NCI-H82 treated with DMSO at 0.1 percent for 48 hours (cell line): ENCODE results near the gene TSKS.
A peak's percentile ranks its signal among the peaks of the same experiment; 100 is the strongest.
"Not testable (repeated sequence)": the region's sequence is repeated elsewhere in the genome, so short reads cannot be mapped to it uniquely, and the experiment has no call there.

ENCODE experiments used
- DNase-seq: peaks from one replicate; lab custom pipeline; 2025; ENCODE audit not compliant: unreplicated experiment; lab: John Stamatoyannopoulos, UW

TSKS gene

GRCh38 chr19:49727217-49728030, 35.7 kb downstream of the TSKS start:
- peak; percentile 35 for DNase-seq

DNA sequence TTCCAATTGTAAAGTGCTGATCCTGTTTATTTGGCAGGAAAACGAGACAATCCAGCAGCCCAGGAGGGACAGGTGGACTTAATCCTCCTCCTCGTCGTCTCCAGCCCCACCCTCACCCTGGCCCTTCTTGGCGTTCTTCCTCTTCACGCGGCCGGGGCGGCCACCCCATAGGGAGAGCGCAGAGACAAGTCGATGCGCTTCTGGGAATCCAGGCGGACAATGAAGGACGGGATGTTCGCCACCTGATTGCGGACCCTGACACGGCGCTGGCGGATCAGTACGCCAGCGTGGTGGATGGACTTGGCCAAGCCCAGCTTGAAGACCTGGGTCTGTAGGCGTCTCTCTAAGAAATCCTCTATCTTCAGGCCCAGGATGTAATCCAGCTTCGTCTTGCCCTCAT, 43.7 kb downstream of the TSKS start:
- not testable (repeated sequence) for DNase-seq

DNA sequence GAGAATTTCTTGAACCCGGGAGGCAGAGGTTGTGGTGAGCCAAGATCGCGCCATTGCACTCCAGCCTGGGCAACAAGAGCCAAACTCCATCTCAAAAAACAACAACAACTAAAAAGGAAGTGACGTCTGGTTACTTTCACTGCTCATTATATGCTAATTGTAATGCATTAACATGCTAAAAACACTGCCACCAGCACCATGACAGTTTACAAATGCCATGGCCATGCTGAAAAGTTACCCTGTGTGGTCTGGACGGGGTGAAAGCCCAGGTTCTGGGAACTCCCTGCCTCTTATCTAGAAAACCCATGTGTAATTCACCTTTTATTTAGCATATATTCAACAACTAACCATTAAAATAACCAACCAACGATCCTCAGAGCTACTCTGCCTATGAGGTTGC, 44.1 kb downstream of the TSKS start:
- no peak for DNase-seq

DNA sequence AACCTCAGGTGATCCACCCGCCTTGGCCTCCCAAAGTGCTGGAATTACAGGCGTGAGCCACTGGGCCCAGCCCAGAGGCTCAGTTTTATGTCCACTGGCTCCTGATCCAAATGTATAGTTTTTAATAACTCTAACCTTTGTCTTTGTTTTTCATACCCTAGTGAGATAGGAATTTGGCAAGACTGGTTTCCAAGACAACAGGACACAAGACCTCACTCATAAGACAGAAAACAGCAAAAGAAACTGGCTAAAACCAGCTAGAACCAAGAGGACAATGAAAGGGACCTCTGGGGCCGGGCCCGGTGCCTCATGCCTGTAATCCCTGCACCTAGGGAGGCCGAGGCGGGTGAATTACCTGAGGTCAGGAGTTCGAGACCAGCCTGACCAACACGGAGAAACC, 44.6 kb downstream of the TSKS start:
- DNase-seq = no peak

DNA sequence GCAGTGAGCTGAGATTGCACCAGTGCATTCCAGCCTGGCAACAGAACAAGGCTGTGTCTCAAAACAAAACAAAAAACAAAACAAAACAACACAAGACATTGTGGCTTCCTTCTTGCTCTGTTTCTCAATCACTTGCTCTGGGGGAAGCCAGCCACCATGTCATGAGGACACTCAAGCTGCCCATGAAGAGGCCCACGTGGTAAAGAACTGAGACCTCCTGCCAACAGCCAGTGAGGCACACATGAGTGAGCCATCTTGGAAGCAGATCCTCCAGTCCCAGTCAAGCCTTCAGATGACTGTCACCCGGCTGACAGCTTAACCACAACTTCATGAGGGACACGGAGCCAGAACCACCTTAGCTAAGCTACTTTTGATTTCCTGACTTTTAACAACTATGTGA, 47.0 kb downstream of the TSKS start:
- DNase-seq = no peak

GRCh38 chr19:49713236-49713845, 49.8 kb downstream of the TSKS start:
- no peak for DNase-seq

GRCh38 chr19:49712397-49712859, 50.7 kb downstream of the TSKS start:
- DNase-seq = peak; percentile 88

DNA sequence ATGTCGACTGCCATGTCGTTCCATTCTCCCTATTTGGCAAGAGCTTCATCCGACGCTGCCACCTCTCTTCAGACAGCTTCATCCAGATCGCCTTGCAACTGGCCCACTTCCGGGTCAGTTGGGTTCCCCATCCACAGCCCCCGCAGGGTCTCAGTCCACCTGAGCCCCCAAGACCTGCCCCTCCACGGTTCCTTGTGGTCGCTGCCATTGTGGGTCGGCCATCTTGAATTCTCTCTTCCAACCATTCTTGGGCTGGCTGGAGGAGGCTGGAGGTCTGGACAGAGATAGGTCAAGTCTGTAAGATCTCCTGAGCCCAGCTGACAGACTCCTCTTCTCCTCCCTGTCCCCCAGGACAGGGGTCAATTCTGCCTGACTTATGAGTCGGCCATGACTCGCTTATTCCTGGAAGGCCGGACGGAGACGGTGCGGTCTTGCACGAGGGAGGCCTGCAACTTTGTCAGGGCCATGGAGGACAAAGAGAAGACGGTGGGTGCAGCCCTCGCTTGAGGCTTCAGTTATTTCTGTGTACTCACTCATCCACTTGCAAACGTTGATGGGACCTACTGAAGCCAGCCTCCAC, 52.6 kb downstream of the TSKS start:
- DNase-seq = no peak

- DNase-seq = no peak
Observed at GRCh38 chr19:49705919-49706318, 57.2 kb downstream of the TSKS start.

DNA sequence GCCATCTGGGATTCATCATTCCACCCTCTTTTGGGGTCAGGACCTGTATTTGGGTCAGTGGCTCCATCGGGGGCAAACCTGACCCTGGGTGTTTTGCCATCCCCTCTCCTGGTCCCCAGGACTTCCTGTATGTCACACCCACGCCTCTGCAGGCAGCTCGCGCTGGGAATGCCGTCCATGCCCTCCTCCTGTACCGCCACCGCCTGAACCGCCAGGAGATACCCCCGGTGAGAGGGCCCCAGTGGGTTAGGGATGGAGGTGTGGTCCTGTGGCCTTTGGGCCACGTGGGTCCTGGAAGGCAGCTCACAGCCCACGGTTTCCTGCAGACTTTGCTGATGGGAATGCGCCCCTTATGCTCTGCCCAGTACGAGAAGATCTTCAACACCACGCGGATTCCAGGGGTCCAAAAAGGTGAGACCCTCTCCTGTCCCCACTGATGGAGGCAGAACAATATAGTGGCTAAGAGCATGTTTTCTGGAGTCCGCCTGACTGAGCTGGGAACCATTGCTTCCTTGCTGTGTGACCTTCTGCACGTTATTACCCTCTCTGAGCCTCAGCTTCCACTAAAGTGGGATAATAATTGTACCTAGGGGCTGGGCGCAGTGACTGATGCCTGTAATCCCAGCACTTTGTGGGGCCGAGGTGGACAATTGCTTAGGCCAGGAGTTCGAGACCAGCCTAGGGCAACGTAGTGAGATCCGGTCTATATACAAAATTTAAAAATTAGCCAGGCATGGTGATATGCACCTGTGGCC, 58.0 kb downstream of the TSKS start:
- DNase-seq = no peak

DNA sequence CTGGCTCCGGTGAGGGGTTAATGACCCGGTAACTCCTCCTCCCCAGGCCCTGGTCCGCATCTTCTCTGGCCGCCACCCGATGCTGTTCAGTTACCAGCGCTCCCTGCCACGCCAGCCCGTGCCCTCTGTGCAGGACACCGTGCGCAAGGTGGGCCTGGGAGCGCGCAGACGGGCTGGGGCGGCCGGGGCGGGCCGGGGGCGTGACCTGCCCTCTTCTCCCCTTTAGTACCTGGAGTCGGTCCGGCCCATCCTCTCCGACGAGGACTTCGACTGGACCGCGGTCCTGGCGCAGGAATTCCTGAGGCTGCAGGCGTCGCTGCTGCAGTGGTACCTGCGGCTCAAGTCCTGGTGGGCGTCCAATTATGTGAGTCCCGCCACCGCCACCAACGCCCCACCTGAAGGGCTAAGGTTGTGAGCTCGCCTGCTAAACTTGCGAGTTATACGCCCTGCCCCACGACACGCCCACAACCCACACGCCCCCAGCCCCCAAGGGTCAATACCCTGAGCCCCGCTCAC, 61.8 kb downstream of the TSKS start:
- no peak for DNase-seq

- DNase-seq = no peak
Observed at GRCh38 chr19:49700563-49700962, 62.5 kb downstream of the TSKS start.

DNA sequence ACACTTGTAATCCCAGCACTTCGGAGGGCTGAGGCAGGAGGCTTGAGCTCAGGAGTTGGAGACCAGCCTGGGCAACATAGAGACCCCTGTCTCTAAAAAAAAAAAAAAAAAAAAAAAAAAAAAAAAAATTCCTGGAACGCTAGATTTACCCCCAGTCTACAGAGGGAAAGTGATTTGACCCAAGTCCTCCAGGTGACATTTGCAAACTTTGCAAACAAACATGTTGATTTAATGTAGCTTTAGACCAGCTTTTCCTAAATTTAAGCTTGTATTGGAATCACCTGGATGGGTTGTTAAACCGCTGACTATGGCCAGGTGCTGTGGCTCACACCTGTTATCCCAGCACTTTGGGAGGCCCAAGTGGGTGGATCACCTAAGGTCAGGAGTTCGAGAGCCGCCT, 63.7 kb downstream of the TSKS start:
- DNase-seq = no peak

DNA sequence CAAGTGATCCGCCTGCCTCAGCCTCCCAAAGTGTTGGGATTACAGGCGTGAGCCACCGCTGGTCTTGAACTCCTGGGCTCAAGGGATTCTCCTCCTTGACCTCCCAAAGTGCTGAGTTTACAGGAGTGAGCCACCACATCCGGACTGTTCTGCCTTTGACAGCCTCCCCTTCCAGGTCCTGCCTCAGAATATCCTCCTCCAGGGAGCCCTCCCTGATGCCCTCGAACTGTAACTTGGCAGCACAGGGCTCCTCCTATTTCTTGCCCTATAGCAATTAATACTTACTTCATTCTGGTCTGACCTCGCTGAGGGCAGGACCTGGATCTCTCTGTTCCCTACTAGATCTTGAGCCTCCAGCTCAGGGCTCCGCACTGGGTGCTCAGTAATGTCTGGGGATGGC, 66.2 kb downstream of the TSKS start:
- no peak for DNase-seq

- DNase-seq = no peak
Observed at GRCh38 chr19:49696115-49696514, 67.0 kb downstream of the TSKS start.

GRCh38 chr19:49692147-49692506, 71.0 kb downstream of the TSKS start:
- DNase-seq = no peak

DNA sequence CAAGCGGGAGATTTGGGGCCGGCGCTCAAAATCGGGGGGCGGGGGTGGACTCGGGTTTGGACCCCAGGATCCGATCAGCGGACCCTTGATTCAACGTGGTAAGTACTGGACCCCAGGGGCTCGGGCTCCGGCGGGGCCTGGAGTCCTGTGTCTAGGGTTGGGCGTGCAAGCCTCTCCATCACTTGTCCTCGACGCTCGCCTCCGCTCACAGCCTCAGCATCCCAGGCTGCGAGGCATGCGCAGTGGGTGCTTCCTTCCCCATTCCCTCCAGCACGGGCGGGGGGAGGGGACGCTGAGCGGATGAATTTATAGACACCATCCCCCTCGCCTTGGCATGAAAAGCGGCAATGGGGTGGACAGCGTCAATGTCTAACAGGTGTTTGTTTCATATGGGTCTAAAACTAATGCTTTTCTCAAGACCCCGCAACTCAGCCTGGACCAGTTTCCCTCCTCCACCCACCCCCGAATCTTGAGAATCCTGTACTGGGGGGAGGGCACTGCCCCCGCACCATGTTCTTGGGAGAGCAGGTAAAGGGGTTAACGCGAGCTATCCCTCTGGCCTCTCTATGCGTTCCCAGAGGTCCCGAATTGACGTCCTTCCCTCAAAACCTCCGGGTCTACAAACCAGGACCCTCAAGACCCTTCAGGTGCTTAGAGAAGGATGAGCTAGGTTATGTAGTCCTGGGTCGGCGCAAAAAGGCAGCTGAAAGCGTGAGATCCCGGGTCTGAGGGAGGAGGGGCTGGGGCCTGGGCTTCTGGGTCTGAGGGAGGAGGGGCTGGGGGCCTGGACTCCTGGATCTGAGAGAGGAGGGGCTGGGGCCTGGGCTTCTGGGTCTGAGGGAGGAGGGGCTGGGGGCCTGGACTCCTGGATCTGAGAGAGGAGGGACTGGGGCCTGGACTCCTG, 71.6 kb downstream of the TSKS start:
- DNase-seq = peak; percentile 61

DNA sequence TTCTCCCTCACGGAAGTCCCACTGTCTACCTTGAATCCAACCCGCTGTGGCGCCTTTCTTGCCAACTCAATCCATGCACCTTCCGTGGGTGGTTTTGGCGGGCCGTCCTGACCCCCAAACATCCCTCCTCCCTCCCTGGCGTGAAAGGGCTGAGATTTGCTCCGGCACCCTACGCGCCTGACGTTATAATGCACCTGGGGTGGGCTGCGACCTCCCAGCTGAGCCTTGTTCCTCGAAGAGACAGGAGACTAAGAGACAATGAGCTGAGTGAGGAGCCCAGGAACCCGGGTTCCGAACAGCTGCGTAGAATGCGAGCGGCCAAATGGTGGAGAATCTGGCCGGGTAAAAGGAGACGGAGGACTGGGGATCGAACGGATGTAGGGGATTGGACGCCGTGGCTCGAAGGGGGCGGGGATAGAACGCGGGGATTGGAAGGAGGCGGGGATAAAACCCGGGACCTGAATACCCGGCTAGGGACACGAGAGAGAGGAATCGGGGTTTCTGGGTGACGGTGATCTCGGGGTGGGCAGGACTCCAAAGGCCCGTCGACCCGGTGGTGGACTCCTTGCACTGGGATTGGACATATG, 72.4 kb downstream of the TSKS start, which contains the start of gene CPT1C:
TSS of gene CPT1C (plus strand) at position 461 of the 587 bp plus-strand sequence. CDS start 1,137 bp downstream, outside the sequence.
- DNase-seq = peak; percentile 90

- DNase-seq = no peak
Observed at GRCh38 chr19:49690079-49690655, 72.9 kb downstream of the TSKS start.
